GM23338 (cell line): ENCODE results near the gene CYSTM1. TPM values are rescaled to one million over a fixed set of nuclear protein-coding genes. Genes with fewer than 3 reads are reported as not detected.

ENCODE experiments used
- ATAC-seq: fragments of 200-7000 bp; cut with Tn5 transposase; 3 replicates; pipeline ENCODE4 v1.9.1; 2020
- DNase-seq: peaks from one replicate; pipeline ENCODE4 v3.0.0-alpha.2; 2015; ENCODE audit warnings: low spot score
- H2AFZ ChIP-seq: fragments of 200-600 bp; sonication (generic); 2 replicates; pipeline ENCODE4 v1.8.0; 2016; ENCODE audit warnings: antibody characterized with exemption, mild to moderate bottlenecking, moderate library complexity
- H3F3A ChIP-seq: fragments of 200-600 bp; sonication (generic); replicated peaks from 2 replicates; pipeline ENCODE4 v1.8.0; 2017; ENCODE audit warnings: antibody characterized with exemption, mixed run types, low read depth
- H3K27ac ChIP-seq: fragments of 200-600 bp; sonication (generic); 2 replicates; pipeline ENCODE4 v1.6.1; 2016; ENCODE audit warnings: low read depth
- H3K27me3 ChIP-seq: fragments of 200-600 bp; sonication (generic); 2 replicates; pipeline ENCODE4 v1.8.0; 2016; ENCODE audit warnings: mild to moderate bottlenecking, mixed run types, moderate library complexity; ENCODE audit not compliant: insufficient read depth
- H3K36me3 ChIP-seq: fragments of 200-600 bp; sonication (generic); 2 replicates; pipeline ENCODE4 v1.8.0; 2016; ENCODE audit warnings: mild to moderate bottlenecking; ENCODE audit not compliant: insufficient read depth
- H3K4me1 ChIP-seq: fragments of 200-600 bp; sonication (generic); 2 replicates; pipeline ENCODE4 v1.8.0; 2016; ENCODE audit warnings: mild to moderate bottlenecking, moderate library complexity; ENCODE audit not compliant: insufficient read depth
- H3K4me2 ChIP-seq: fragments of 200-600 bp; sonication (generic); 2 replicates; pipeline ENCODE4 v1.7.1; 2017; ENCODE audit warnings: mixed run types
- H3K4me3 ChIP-seq: fragments of 200-600 bp; sonication (generic); 2 replicates; pipeline ENCODE4 v1.6.1; 2016; ENCODE audit warnings: mixed run types
- H3K79me2 ChIP-seq: fragments of 200-600 bp; sonication (generic); replicated peaks from 2 replicates; pipeline ENCODE4 v1.8.0; 2017; ENCODE audit warnings: mild to moderate bottlenecking; ENCODE audit not compliant: insufficient read depth
- H3K9me2 ChIP-seq: fragments of 200-600 bp; sonication (generic); 2 replicates; pipeline ENCODE4 v1.8.0; 2017; ENCODE audit not compliant: insufficient read depth
- H4K20me1 ChIP-seq: fragments of 200-600 bp; sonication (generic); replicated peaks from 2 replicates; pipeline ENCODE4 v1.8.0; 2017; ENCODE audit warnings: mild to moderate bottlenecking; ENCODE audit not compliant: insufficient read depth
- H3K27ac Mint-ChIP-seq: 2 replicates; pipeline ENCODE4 v1.8.0; 2020; ENCODE audit warnings: inconsistent platforms, mild to moderate bottlenecking, moderate library complexity, mixed read lengths
- H3K27me3 Mint-ChIP-seq: 3 replicates; pipeline ENCODE4 v1.8.0; 2022; ENCODE audit warnings: low read depth, mild to moderate bottlenecking, moderate library complexity, mixed read lengths, inconsistent platforms; ENCODE audit not compliant: insufficient read depth, poor library complexity
- H3K36me3 Mint-ChIP-seq: 3 replicates; pipeline ENCODE4 v1.8.0; 2021; ENCODE audit warnings: low read depth, mild to moderate bottlenecking, inconsistent platforms, moderate library complexity, mixed read lengths
- H3K4me1 Mint-ChIP-seq: 3 replicates; pipeline ENCODE4 v1.8.0; 2020; ENCODE audit warnings: mild to moderate bottlenecking, inconsistent platforms, mixed read lengths
- H3K4me3 Mint-ChIP-seq: 3 replicates; pipeline ENCODE4 v1.8.0; 2021; ENCODE audit warnings: moderate library complexity, mild to moderate bottlenecking, inconsistent platforms, mixed read lengths
- H3K9me3 Mint-ChIP-seq: 3 replicates; pipeline ENCODE4 v1.8.0; 2020; ENCODE audit warnings: moderate library complexity, mild to moderate bottlenecking, inconsistent platforms, mixed read lengths
- JUNB ChIP-seq: IDR thresholded peaks from one replicate; pipeline ENCODE4 v1.6.1; 2016; ENCODE audit warnings: antibody characterized with exemption; ENCODE audit not compliant: unreplicated experiment
- ZNF331 ChIP-seq: fragments of 250-450 bp; sonication (Bioruptor Pico); IDR thresholded peaks from 2 replicates; pipeline ENCODE4 v1.5.0; 2020; ENCODE audit warnings: low read depth, mild to moderate bottlenecking, moderate library complexity
- ZNF462 ChIP-seq: fragments of 250-450 bp; sonication (Bioruptor Pico); IDR thresholded peaks from 2 replicates; pipeline ENCODE4 v1.5.0; 2020; ENCODE audit warnings: mild to moderate bottlenecking, moderate library complexity
- polyA plus RNA-seq: library from polyadenylated mRNA; unstranded; fragments of >200 nt; fragmentation: Nextera tagmentation; extraction: Ambion mirVana; gene quantifications from 2 replicates; pipeline ENCODE4 v1.2.1, GENCODE V29; 2016
- total RNA-seq: library from RNA; depleted of rRNA; stranded (reverse); fragments of >200 nt; shearing (Covaris generic); gene quantifications from 2 replicates; pipeline ENCODE4 v1.2.3, GENCODE V29; 2014

Gene CYSTM1
- total and polyA plus RNA-seq, 2 experiments from 2014 or later: 14.4 to 46.0 TPM

- TF ChIP-seq ZNF462 (CRISPR knock-in tag): no peak
- TF ChIP-seq ZNF331 (CRISPR knock-in tag): no peak
Measured at GRCh38 chr5:140130949-140131733, 43.8 kb upstream of the CYSTM1 start (continued).

- no peak overlapping the region for H3K27ac Mint-ChIP-seq
- H3K9me3 Mint-ChIP-seq: no peaks in the 10 kb centered on the region
- H3K4me2 ChIP-seq: no peak overlapping the region
- DNase-seq (no peak), ATAC-seq (no peak)
- no peaks in the 10 kb centered on the region for H4K20me1 ChIP-seq
- peaks cover 18% of the 10 kb centered on the region for H3K4me1 Mint-ChIP-seq
- no peaks in the 10 kb centered on the region for H3F3A ChIP-seq
- no peak for TF ChIP-seq JUNB
- TF ChIP-seq ZNF331 (CRISPR knock-in tag): no peak
- peaks cover under 1% of the 10 kb centered on the region; the same call in 1 of the 2 replicates for H3K27me3 ChIP-seq
- no peak overlapping the region for H3K4me3 Mint-ChIP-seq
- H3K4me1 ChIP-seq: peaks cover 6% of the 10 kb centered on the region
- no peaks in the 10 kb centered on the region for H3K9me2 ChIP-seq
- H3K36me3 Mint-ChIP-seq: no peaks in the 10 kb centered on the region
- H3K36me3 ChIP-seq: no peaks in the 10 kb centered on the region
- no peak overlapping the region for H3K4me3 ChIP-seq
- no peaks in the 10 kb centered on the region for H3K27me3 Mint-ChIP-seq
- no peak overlapping the region for H3K27ac ChIP-seq
- H2AFZ ChIP-seq: no peak overlapping the region
- no peaks in the 10 kb centered on the region for H3K79me2 ChIP-seq
Measured at GRCh38 chr5:140131967-140132409, 43.0 kb upstream of the CYSTM1 start.
